ENCODE measurements around the gene SLC35F4.
"Not testable (repeated sequence)": the region's sequence is repeated elsewhere in the genome, so short reads cannot be mapped to it uniquely, and the experiment has no call there.

SLC35F4 gene

GRCh38 chr14:57714487-57714931 is 151.4 kb downstream of the SLC35F4 start:
- DNase-seq: no peak

GRCh38 chr14:57712698-57713097 is 153.2 kb downstream of the SLC35F4 start:
- DNase-seq: no peak

GRCh38 chr14:57712102-57712501 is 153.8 kb downstream of the SLC35F4 start:
- no peak for DNase-seq

GRCh38 chr14:57709909-57710308 is 156.0 kb downstream of the SLC35F4 start:
- no peak for DNase-seq

- not testable (repeated sequence) for DNase-seq
Measured at GRCh38 chr14:57709086-57709485, 156.8 kb downstream of the SLC35F4 start.

- DNase-seq: no peak
Measured at GRCh38 chr14:57707219-57707618, 158.7 kb downstream of the SLC35F4 start.

- DNase-seq: no peak
Measured at GRCh38 chr14:57704763-57705162, 161.1 kb downstream of the SLC35F4 start.

GRCh38 chr14:57699947-57700346 is 165.9 kb downstream of the SLC35F4 start:
- no peak for DNase-seq

GRCh38 chr14:57692671-57693070 is 173.2 kb downstream of the SLC35F4 start:
- DNase-seq: no peak

GRCh38 chr14:57687416-57687815 is 178.5 kb downstream of the SLC35F4 start:
- no peak for DNase-seq

GRCh38 chr14:57686304-57686703 is 179.6 kb downstream of the SLC35F4 start:
- no peak for DNase-seq

GRCh38 chr14:57671021-57671420 is 194.9 kb downstream of the SLC35F4 start:
- no peak for DNase-seq

- no peak for DNase-seq
Measured at GRCh38 chr14:57660208-57660607, 205.7 kb downstream of the SLC35F4 start.

GRCh38 chr14:57659052-57659451 is 206.8 kb downstream of the SLC35F4 start:
- no peak for DNase-seq

- DNase-seq: no peak
Measured at GRCh38 chr14:57657487-57657886, 208.4 kb downstream of the SLC35F4 start.

GRCh38 chr14:57656853-57657252 is 209.0 kb downstream of the SLC35F4 start:
- no peak for DNase-seq

- DNase-seq: no peak
Measured at GRCh38 chr14:57652769-57653168, 213.1 kb downstream of the SLC35F4 start.

- DNase-seq: no peak
Measured at GRCh38 chr14:57641776-57642175, 224.1 kb downstream of the SLC35F4 start.

- DNase-seq: no peak
Measured at GRCh38 chr14:57640036-57640435, 225.9 kb downstream of the SLC35F4 start.

GRCh38 chr14:57637901-57638300 is 228.0 kb downstream of the SLC35F4 start:
- DNase-seq: no peak

GRCh38 chr14:57634335-57634734 is 231.6 kb downstream of the SLC35F4 start:
- no peak for DNase-seq

- no peak for DNase-seq
Measured at GRCh38 chr14:57632649-57633048, 233.2 kb downstream of the SLC35F4 start.

- no peak for DNase-seq
Measured at GRCh38 chr14:57617510-57617909, 248.4 kb downstream of the SLC35F4 start.

- no peak for DNase-seq
Measured at GRCh38 chr14:57612946-57613345, 252.9 kb downstream of the SLC35F4 start.

- no peak for DNase-seq
Measured at GRCh38 chr14:57611555-57612075, 254.3 kb downstream of the SLC35F4 start.

- no peak for DNase-seq
Measured at GRCh38 chr14:57610631-57611030, 255.3 kb downstream of the SLC35F4 start.
